Measurements from ENCODE around the gene TPCN2. TPM values are rescaled to one million over a fixed set of nuclear protein-coding genes. Genes with fewer than 3 reads are reported as not detected.
A peak's percentile ranks its signal among the peaks of the same experiment; 100 is the strongest.

TPCN2 gene
- total RNA-seq, 1 donor from 2014 or later: 9.5 TPM

DNA sequence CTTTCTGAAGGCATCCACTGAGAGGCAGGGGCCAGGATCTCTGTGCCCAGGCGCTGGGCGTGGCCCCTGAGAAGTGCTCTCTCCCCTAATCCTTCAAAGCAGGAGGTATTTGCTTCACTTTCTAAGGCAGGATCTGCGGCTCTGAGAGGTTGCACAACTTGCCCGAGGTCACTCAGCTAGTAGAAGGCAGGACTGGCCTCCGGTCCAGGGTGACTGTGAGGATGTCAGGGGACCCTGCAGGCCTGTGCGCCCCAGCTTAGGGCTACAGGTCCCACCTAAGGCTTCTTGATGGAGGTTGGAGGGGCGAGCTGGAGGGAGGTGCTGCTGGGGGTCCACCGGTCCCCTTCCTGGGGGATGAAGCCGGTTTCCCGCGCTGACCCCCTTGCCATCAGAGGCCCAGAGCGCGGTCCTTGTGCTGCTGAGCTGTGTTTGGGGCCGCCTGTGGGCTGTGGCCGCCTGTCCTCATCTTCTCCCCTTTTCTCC, 108.0 kb downstream of the TPCN2 start:
- Histone ChIP-seq H4K20me1 (ENCODE audit: insufficient read depth, low read length) (no peaks in the 10 kb centered on the region), H3K27me3 (ENCODE audit: insufficient read depth, low read length) (no peaks in the 10 kb centered on the region), H3K4me2 (ENCODE audit: low read length) (peak overlapping the region; percentile 71), H3K79me2 (ENCODE audit: insufficient read depth, low read length) (no peaks in the 10 kb centered on the region), H3K4me3 (ENCODE audit: insufficient read depth, low read depth, low read length) (no peak overlapping the region), H3K4me1 (ENCODE audit: insufficient read depth, low read length) (peaks cover 34% of the 10 kb centered on the region), H3K9me3 (ENCODE audit: insufficient read depth, low read depth, low read length) (no peaks in the 10 kb centered on the region), H3K36me3 (ENCODE audit: insufficient read depth, low read length) (no peaks in the 10 kb centered on the region), H3K27ac (ENCODE audit: low read depth, low read length) (peak overlapping the region; percentile 56), H2AFZ (ENCODE audit: low read depth, low read length) (peak overlapping the region; percentile 82), H3K9ac (ENCODE audit: low read length) (peak overlapping the region; percentile 70)
- Mint-ChIP-seq H3K4me1 (ENCODE audit: low read depth, unreplicated experiment) (peaks cover 2% of the 10 kb centered on the region), H3K36me3 (ENCODE audit: low read depth, unreplicated experiment) (no peaks in the 10 kb centered on the region), H3K9me3 (ENCODE audit: unreplicated experiment) (no peaks in the 10 kb centered on the region), H3K27ac (ENCODE audit: unreplicated experiment) (no peak overlapping the region), H3K4me3 (ENCODE audit: unreplicated experiment) (no peak overlapping the region), H3K27me3 (ENCODE audit: low read depth, unreplicated experiment) (peaks cover 45% of the 10 kb centered on the region)
- TF ChIP-seq EZH2 (IDR thresholded peaks at IDR 0.05; ENCODE audit: insufficient read depth, low read length): no peak
- TF ChIP-seq, protein P1, sequence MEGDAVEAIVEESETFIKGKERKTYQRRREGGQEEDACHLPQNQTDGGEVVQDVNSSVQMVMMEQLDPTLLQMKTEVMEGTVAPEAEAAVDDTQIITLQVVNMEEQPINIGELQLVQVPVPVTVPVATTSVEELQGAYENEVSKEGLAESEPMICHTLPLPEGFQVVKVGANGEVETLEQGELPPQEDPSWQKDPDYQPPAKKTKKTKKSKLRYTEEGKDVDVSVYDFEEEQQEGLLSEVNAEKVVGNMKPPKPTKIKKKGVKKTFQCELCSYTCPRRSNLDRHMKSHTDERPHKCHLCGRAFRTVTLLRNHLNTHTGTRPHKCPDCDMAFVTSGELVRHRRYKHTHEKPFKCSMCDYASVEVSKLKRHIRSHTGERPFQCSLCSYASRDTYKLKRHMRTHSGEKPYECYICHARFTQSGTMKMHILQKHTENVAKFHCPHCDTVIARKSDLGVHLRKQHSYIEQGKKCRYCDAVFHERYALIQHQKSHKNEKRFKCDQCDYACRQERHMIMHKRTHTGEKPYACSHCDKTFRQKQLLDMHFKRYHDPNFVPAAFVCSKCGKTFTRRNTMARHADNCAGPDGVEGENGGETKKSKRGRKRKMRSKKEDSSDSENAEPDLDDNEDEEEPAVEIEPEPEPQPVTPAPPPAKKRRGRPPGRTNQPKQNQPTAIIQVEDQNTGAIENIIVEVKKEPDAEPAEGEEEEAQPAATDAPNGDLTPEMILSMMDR (IDR thresholded peaks at IDR 0.05; ENCODE audit: insufficient read depth, low read depth, low read length): no peak
- DNase-seq (ENCODE audit: low read depth): no peak
- FAIRE-seq: no peak

DNA sequence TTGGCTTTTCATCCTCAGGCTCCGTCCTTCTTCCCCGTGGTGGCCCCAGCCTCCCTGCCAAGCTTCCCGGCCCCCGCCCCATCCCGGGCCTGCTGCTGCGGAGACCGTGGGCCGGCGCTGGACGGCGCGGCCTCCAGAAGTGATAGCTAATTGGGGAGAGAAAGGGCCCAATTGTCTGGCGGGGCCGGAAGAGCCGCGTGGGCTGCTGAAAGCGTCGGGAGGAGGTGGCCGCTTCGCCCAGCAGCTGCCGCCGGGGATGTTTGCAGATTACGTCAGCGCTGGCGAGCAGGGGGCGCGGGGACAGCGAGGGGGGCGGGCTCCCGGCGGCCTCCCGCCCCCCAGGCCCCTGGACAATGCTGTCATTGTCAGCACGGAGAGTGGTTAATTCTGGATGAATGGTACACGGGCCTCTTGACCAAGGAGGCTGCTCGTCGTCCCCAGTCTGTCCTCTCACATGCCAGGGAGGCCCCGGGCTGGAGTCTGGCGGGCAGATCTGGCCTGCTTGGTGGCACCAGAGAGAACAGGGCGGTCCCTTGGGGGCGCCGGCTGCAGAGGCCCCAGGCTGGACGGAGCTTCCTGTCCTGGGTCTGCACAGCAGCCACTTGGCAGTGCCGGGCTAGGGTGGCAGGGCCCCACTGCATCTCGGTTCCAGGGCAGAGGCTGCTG, 108.6 kb downstream of the TPCN2 start:
- Histone ChIP-seq H4K20me1 (ENCODE audit: insufficient read depth, low read length) (no peaks in the 10 kb centered on the region), H3K9me3 (ENCODE audit: insufficient read depth, low read depth, low read length) (no peaks in the 10 kb centered on the region), H3K4me1 (ENCODE audit: insufficient read depth, low read length) (peaks cover 34% of the 10 kb centered on the region), H3K36me3 (ENCODE audit: insufficient read depth, low read length) (no peaks in the 10 kb centered on the region), H3K9ac (ENCODE audit: low read length) (peak overlapping the region; percentile 70), H3K79me2 (ENCODE audit: insufficient read depth, low read length) (no peaks in the 10 kb centered on the region), H3K27me3 (ENCODE audit: insufficient read depth, low read length) (no peaks in the 10 kb centered on the region), H3K4me2 (ENCODE audit: low read length) (peak overlapping the region; percentile 71), H2AFZ (ENCODE audit: low read depth, low read length) (peak overlapping the region; percentile 82), H3K4me3 (ENCODE audit: insufficient read depth, low read depth, low read length) (no peak overlapping the region), H3K27ac (ENCODE audit: low read depth, low read length) (peak overlapping the region; percentile 56)
- Mint-ChIP-seq H3K36me3 (ENCODE audit: low read depth, unreplicated experiment) (no peaks in the 10 kb centered on the region), H3K27ac (ENCODE audit: unreplicated experiment) (no peak overlapping the region), H3K27me3 (ENCODE audit: low read depth, unreplicated experiment) (peaks cover 46% of the 10 kb centered on the region), H3K9me3 (ENCODE audit: unreplicated experiment) (no peaks in the 10 kb centered on the region), H3K4me1 (ENCODE audit: low read depth, unreplicated experiment) (peaks cover 2% of the 10 kb centered on the region), H3K4me3 (ENCODE audit: unreplicated experiment) (no peak overlapping the region)
- DNase-seq (ENCODE audit: low read depth) (peak; percentile 69), FAIRE-seq (no peak)
- TF ChIP-seq, protein P1 (IDR thresholded peaks at IDR 0.05; ENCODE audit: insufficient read depth, low read depth, low read length): no peak
- no peak for TF ChIP-seq EZH2 (IDR thresholded peaks at IDR 0.05; ENCODE audit: insufficient read depth, low read length)

DNA sequence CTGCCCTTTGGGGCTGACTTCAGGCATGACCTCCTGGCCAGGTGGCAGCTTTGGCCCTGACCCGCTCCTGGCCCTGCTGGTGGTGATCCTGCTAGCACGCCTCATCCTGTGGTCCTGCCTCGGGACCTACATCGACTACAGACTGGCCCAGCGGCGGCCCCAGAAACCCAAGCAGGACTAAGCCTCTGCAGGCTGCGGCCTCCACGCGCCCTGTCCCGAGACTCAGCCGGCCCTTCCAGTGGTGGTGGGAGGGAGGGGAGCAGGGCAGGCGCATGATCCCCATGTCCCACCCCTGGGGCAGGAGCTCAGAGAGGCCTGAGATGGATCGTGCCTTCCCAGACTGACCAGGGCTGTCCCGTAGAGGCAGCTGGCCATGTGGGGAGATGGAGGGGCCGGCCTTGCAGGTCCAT, 109.1 kb downstream of the TPCN2 start:
- no peaks in the 10 kb centered on the region for H3K36me3 ChIP-seq (ENCODE audit: insufficient read depth, low read length)
- no peaks in the 10 kb centered on the region for H3K36me3 Mint-ChIP-seq (ENCODE audit: low read depth, unreplicated experiment)
- no peaks in the 10 kb centered on the region for H3K9me3 ChIP-seq (ENCODE audit: insufficient read depth, low read depth, low read length)
- peaks cover 29% of the 10 kb centered on the region for H3K4me1 ChIP-seq (ENCODE audit: insufficient read depth, low read length)
- H3K27ac ChIP-seq (ENCODE audit: low read depth, low read length): peak overlapping the region; percentile 27
- DNase-seq (ENCODE audit: low read depth) (no peak), FAIRE-seq (no peak)
- H3K4me1 Mint-ChIP-seq (ENCODE audit: low read depth, unreplicated experiment): peaks cover 2% of the 10 kb centered on the region
- no peak overlapping the region for H3K4me3 Mint-ChIP-seq (ENCODE audit: unreplicated experiment)
- H4K20me1 ChIP-seq (ENCODE audit: insufficient read depth, low read length): no peaks in the 10 kb centered on the region
- peaks cover 4% of the 10 kb centered on the region for H3K9me3 Mint-ChIP-seq (ENCODE audit: unreplicated experiment)
- H2AFZ ChIP-seq (ENCODE audit: low read depth, low read length): peak overlapping the region; percentile 82
- peaks cover 48% of the 10 kb centered on the region for H3K27me3 Mint-ChIP-seq (ENCODE audit: low read depth, unreplicated experiment)
- peak overlapping the region; percentile 70 for H3K9ac ChIP-seq (ENCODE audit: low read length)
- no peaks in the 10 kb centered on the region for H3K27me3 ChIP-seq (ENCODE audit: insufficient read depth, low read length)
- H3K4me3 ChIP-seq (ENCODE audit: insufficient read depth, low read depth, low read length): no peak overlapping the region
- TF ChIP-seq, protein P1 (IDR thresholded peaks at IDR 0.05; ENCODE audit: insufficient read depth, low read depth, low read length): no peak
- TF ChIP-seq EZH2 (IDR thresholded peaks at IDR 0.05; ENCODE audit: insufficient read depth, low read length): no peak
- H3K27ac Mint-ChIP-seq (ENCODE audit: unreplicated experiment): no peak overlapping the region
- no peaks in the 10 kb centered on the region for H3K79me2 ChIP-seq (ENCODE audit: insufficient read depth, low read length)
- peak overlapping the region; percentile 71 for H3K4me2 ChIP-seq (ENCODE audit: low read length)
